Stimulated activated CD4-positive, alpha-beta T cell treated with anti-CD3 and anti-CD28 coated beads, Interleukin-1b, Interleukin-23, amount 100 ng/mL, for 4 hours (primary cell): ENCODE results near the gene BRCA2.

Experiments
- DNase-seq, 2 donors: peaks; one replicate each; pipeline ENCODE4 v3.0.0-alpha.2; 2020; ENCODE audit warnings: low read depth in 2 of 2

Gene BRCA2

GRCh38 chr13:32381539-32381938 lies 66.2 kb downstream of the BRCA2 start:
- DNase-seq, result no peak

GRCh38 chr13:32383836-32384618 lies 68.7 kb downstream of the BRCA2 start:
- no peak for DNase-seq

- no peak for DNase-seq
Measured at GRCh38 chr13:32384702-32385101, 69.4 kb downstream of the BRCA2 start.

- no peak for DNase-seq
Measured at GRCh38 chr13:32385410-32385809, 70.1 kb downstream of the BRCA2 start.

GRCh38 chr13:32390048-32390447 lies 74.7 kb downstream of the BRCA2 start:
- no peak for DNase-seq

GRCh38 chr13:32390484-32390883 lies 75.2 kb downstream of the BRCA2 start:
- no peak for DNase-seq

GRCh38 chr13:32391101-32391619 lies 75.9 kb downstream of the BRCA2 start:
- DNase-seq, result no peak

GRCh38 chr13:32403108-32403507 lies 87.8 kb downstream of the BRCA2 start:
- no peak for DNase-seq

- no peak for DNase-seq
Measured at GRCh38 chr13:32407854-32408253, 92.5 kb downstream of the BRCA2 start.

GRCh38 chr13:32408296-32409000 lies 93.1 kb downstream of the BRCA2 start:
- DNase-seq, result no peak

GRCh38 chr13:32409001-32409313 lies 93.6 kb downstream of the BRCA2 start:
- no peak for DNase-seq

GRCh38 chr13:32409561-32410421 lies 94.5 kb downstream of the BRCA2 start:
- DNase-seq, result no peak

GRCh38 chr13:32413284-32413683 lies 98.0 kb downstream of the BRCA2 start:
- DNase-seq, result no peak

GRCh38 chr13:32414580-32414979 lies 99.3 kb downstream of the BRCA2 start:
- DNase-seq, result no peak

- no peak for DNase-seq
Measured at GRCh38 chr13:32415019-32415418, 99.7 kb downstream of the BRCA2 start.

- DNase-seq, result no peak
Measured at GRCh38 chr13:32417995-32418394, 102.7 kb downstream of the BRCA2 start.

GRCh38 chr13:32419862-32420261 lies 104.6 kb downstream of the BRCA2 start:
- no peak for DNase-seq

GRCh38 chr13:32423592-32423991 lies 108.3 kb downstream of the BRCA2 start:
- no peak for DNase-seq

GRCh38 chr13:32425158-32425557 lies 109.8 kb downstream of the BRCA2 start:
- DNase-seq, result no peak

- DNase-seq, result peak; percentile 9 to 22
Measured at GRCh38 chr13:32426191-32426989, 111.1 kb downstream of the BRCA2 start.
